ENCODE data around the gene PNPLA6.

DNA sequence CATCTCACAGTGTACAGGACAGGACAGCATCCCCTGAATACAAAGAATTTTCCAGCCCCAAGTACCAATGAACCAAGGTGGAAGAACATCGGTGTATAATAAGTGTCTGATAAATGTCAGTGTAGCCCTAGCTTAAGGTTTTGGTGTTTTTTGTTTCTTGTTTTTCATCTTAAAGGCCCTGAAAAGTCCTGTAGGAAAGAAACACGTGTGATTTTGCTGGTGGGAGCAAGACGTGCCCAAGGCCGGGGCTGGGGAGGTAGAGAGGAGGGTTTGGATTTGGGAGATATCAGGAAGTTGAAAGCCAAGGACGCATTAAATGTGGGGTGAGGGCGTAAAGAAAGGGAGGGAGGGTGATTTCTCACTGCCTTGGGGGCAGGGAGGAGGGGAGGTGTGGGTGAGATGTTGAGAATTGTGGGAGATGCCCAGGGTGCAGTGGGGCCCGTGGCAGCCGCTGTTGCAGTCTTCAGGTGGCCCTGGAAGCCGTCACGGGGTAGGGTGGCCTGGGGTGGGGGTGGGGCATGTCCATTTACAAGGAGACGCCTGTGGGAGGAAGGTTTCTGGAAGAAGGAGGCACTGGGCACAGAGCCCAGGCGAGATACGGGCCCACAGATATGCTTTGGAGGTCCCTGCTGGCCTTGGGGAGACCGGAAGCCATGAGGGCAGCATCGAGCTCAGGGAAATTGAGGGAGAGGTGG, 66.9 kb downstream of the PNPLA6 start:
- TF ChIP-seq TAF1 (IDR thresholded peaks at IDR 0.05; ENCODE audit: borderline replicate concordance, insufficient read depth, low read length) (no peak), POLR2AphosphoS5 (IDR thresholded peaks at IDR 0.05; ENCODE audit: low read depth, low read length) (no peak)

All from PFSK-1 (cell line).